H9 (cell line): ENCODE measurements around the gene ABHD3. TPM values are rescaled to one million over a fixed set of nuclear protein-coding genes. Genes with fewer than 3 reads are reported as not detected.

Experiments
- DNase-seq: peaks from one replicate; pipeline ENCODE4 v3.0.0-alpha.2; 2017
- H2AFZ ChIP-seq: one replicate; pipeline ENCODE4 v1.6.1; 2013; ENCODE audit warnings: mild to moderate bottlenecking, low read length, control low read depth, moderate library complexity
- H2AK5ac ChIP-seq: 2 replicates; pipeline ENCODE4 v1.6.1; 2013; ENCODE audit warnings: low read length, control low read depth, mixed read lengths; ENCODE audit not compliant: insufficient read length
- H2BK120ac ChIP-seq: one replicate; pipeline ENCODE4 v1.6.1; 2013; ENCODE audit warnings: low read depth, mild to moderate bottlenecking, low read length, control low read depth, inconsistent platforms; ENCODE audit not compliant: poor library complexity, severe bottlenecking
- H2BK12ac ChIP-seq: 2 replicates; pipeline ENCODE4 v1.6.1; 2013; ENCODE audit warnings: low read length, control low read depth, mixed read lengths, low read depth; ENCODE audit not compliant: insufficient read length
- H2BK15ac ChIP-seq: 2 replicates; pipeline ENCODE4 v1.6.1; 2013; ENCODE audit warnings: low read depth, low read length, control low read depth
- H2BK20ac ChIP-seq: one replicate; pipeline ENCODE4 v1.6.1; 2013; ENCODE audit warnings: low read depth, mild to moderate bottlenecking, low read length, control low read depth, inconsistent platforms; ENCODE audit not compliant: poor library complexity, severe bottlenecking
- H2BK5ac ChIP-seq: 2 replicates; pipeline ENCODE4 v1.6.1; 2013; ENCODE audit warnings: low read length, control low read depth, mixed read lengths; ENCODE audit not compliant: insufficient read length
- H3K14ac ChIP-seq: 2 replicates; pipeline ENCODE4 v1.6.1; 2013; ENCODE audit warnings: low read length, control low read depth; ENCODE audit not compliant: insufficient read depth
- H3K18ac ChIP-seq: 2 replicates; pipeline ENCODE4 v1.6.1; 2013; ENCODE audit warnings: low read depth, mild to moderate bottlenecking, mixed read lengths, low read length, control low read depth; ENCODE audit not compliant: insufficient read length
- H3K23ac ChIP-seq: 2 replicates; pipeline ENCODE4 v1.6.1; 2013; ENCODE audit warnings: low read length, control low read depth, mixed read lengths, low read depth; ENCODE audit not compliant: insufficient read length
- H3K23me2 ChIP-seq: 2 replicates; pipeline ENCODE4 v1.6.1; 2013; ENCODE audit warnings: low read depth, mild to moderate bottlenecking, mixed read lengths, low read length, control low read depth; ENCODE audit not compliant: insufficient read length, poor library complexity, severe bottlenecking
- H3K27ac ChIP-seq: 2 replicates; pipeline ENCODE4 v1.5.1; 2013; ENCODE audit warnings: low read length, control low read depth, mixed read lengths, low read depth; ENCODE audit not compliant: insufficient read length
- H3K27me3 ChIP-seq: 2 replicates; pipeline ENCODE4 v1.6.1; 2013; ENCODE audit warnings: low read length, control low read depth, inconsistent platforms; ENCODE audit not compliant: insufficient read depth
- H3K4ac ChIP-seq: 2 replicates; pipeline ENCODE4 v1.6.1; 2013; ENCODE audit warnings: low read depth, mild to moderate bottlenecking, control low read depth, inconsistent platforms, low read length, moderate library complexity
- H3K4me1 ChIP-seq: 2 replicates; pipeline ENCODE4 v1.6.1; 2013; ENCODE audit warnings: low read length, control low read depth, inconsistent platforms; ENCODE audit not compliant: insufficient read depth
- H3K4me2 ChIP-seq: 2 replicates; pipeline ENCODE4 v1.6.1; 2013; ENCODE audit warnings: low read length, control low read depth, mixed read lengths; ENCODE audit not compliant: insufficient read length, insufficient read depth
- H3K56ac ChIP-seq: 2 replicates; pipeline ENCODE4 v1.6.1; 2013; ENCODE audit warnings: low read depth, mild to moderate bottlenecking, mixed read lengths, low read length, control low read depth; ENCODE audit not compliant: insufficient read length
- H3K79me1 ChIP-seq: 2 replicates; pipeline ENCODE4 v1.6.1; 2013; ENCODE audit warnings: low read depth, mild to moderate bottlenecking, moderate library complexity, low read length, control low read depth, inconsistent platforms; ENCODE audit not compliant: insufficient read depth, poor library complexity, severe bottlenecking
- H3K79me2 ChIP-seq: 2 replicates; pipeline ENCODE4 v1.6.1; 2013; ENCODE audit warnings: low read length, control low read depth, inconsistent platforms; ENCODE audit not compliant: insufficient read depth
- H3K9ac ChIP-seq: 2 replicates; pipeline ENCODE4 v1.6.1; 2013; ENCODE audit warnings: low read length, control low read depth, mixed read lengths; ENCODE audit not compliant: insufficient read length; ENCODE audit errors: extremely low read depth
- H3K9me3 ChIP-seq: one replicate; pipeline ENCODE4 v1.6.1; 2013; ENCODE audit warnings: low read depth, low read length, inconsistent platforms; ENCODE audit not compliant: control insufficient read depth
- H3T11ph ChIP-seq: one replicate; pipeline ENCODE4 v1.6.1; 2013; ENCODE audit warnings: mild to moderate bottlenecking, low read length, control low read depth, inconsistent platforms
- H4K20me1 ChIP-seq: one replicate; pipeline ENCODE4 v1.6.1; 2013; ENCODE audit not compliant: control insufficient read depth, insufficient read length, insufficient read depth
- H4K5ac ChIP-seq: 2 replicates; pipeline ENCODE4 v1.6.1; 2013; ENCODE audit warnings: low read depth, mild to moderate bottlenecking, mixed read lengths, low read length, control low read depth; ENCODE audit not compliant: insufficient read length
- H4K8ac ChIP-seq: replicated peaks from 2 replicates; pipeline ENCODE4 v1.6.1; 2013; ENCODE audit warnings: low read length, control low read depth, mixed read lengths, low read depth; ENCODE audit not compliant: insufficient read length
- H4K91ac ChIP-seq: 2 replicates; pipeline ENCODE4 v1.6.1; 2013; ENCODE audit warnings: low read depth, mild to moderate bottlenecking, moderate library complexity, mixed read lengths, low read length, control low read depth; ENCODE audit not compliant: insufficient read length
- H3K27ac Mint-ChIP-seq, 3 experiments: 2 replicates in 2 of 3; 3 replicates in 1 of 3; pipeline ENCODE4 v1.8.0; 2020 to 2021; ENCODE audit warnings: mixed read lengths in 3 of 3, mild to moderate bottlenecking in 1 of 3, moderate library complexity in 1 of 3
- H3K27me3 Mint-ChIP-seq: 2 replicates; pipeline ENCODE4 v1.8.0; 2021; ENCODE audit warnings: low read depth, mild to moderate bottlenecking, moderate library complexity, mixed read lengths
- H3K36me3 Mint-ChIP-seq, 3 experiments: 2 replicates in 2 of 3; 3 replicates in 1 of 3; pipeline ENCODE4 v1.8.0; 2020 to 2021; ENCODE audit warnings: low read depth in 3 of 3, mixed read lengths in 3 of 3; ENCODE audit not compliant: insufficient read depth in 1 of 3
- H3K4me1 Mint-ChIP-seq, 2 experiments: 2 replicates each; pipeline ENCODE4 v1.8.0; 2020; ENCODE audit warnings: mixed read lengths in 2 of 2
- H3K4me3 Mint-ChIP-seq, 2 experiments: 2 replicates in 1 of 2; 3 replicates in 1 of 2; pipeline ENCODE4 v1.8.0; 2020 to 2021; ENCODE audit warnings: mild to moderate bottlenecking in 2 of 2, mixed read lengths in 2 of 2, moderate library complexity in 1 of 2
- H3K9me3 Mint-ChIP-seq, 2 experiments: 2 replicates in 1 of 2; 3 replicates in 1 of 2; pipeline ENCODE4 v1.8.0; 2020; ENCODE audit warnings: mild to moderate bottlenecking in 2 of 2, mixed read lengths in 2 of 2, moderate library complexity in 1 of 2
- CTCF ChIP-seq: fragments of 200-600 bp; sonication (generic); conservative IDR thresholded peaks from 3 replicates; pipeline ENCODE4 v1.8.0; 2021; ENCODE audit warnings: antibody characterized with exemption, mild to moderate bottlenecking
- WGBS: extraction: QIAGEN DNeasy Blood & Tissue Kit; methylation state at CpG from one replicate; pipeline ENCODE4 v1.1.7; 2013; ENCODE audit warnings: missing lambda C conversion rate, low lambda C conversion rate, mixed read lengths; ENCODE audit not compliant: insufficient read length; ENCODE audit errors: extremely low coverage; 5-methylcytosine and 5-hydroxymethylcytosine counted together
- total RNA-seq: library from RNA; stranded (reverse); gene quantifications from 2 replicates; pipeline ENCODE4 v1.2.1, GENCODE V29; 2021

The ABHD3 gene
- total RNA-seq, 1 experiment from 2014 or later: 12.0 TPM

GRCh38 chr18:21700528-21701075, 4.0 kb downstream of the ABHD3 start:
- Histone ChIP-seq H3K9me3 (no peaks in the 10 kb centered on the region), H3K4me1 (no peaks in the 10 kb centered on the region), H3K79me2 (no peaks in the 10 kb centered on the region), H3K4me2 (no peak overlapping the region), H3K27ac (no peak overlapping the region), H4K8ac (no peak overlapping the region), H3K27me3 (no peaks in the 10 kb centered on the region), H4K5ac (no peak overlapping the region), H2BK120ac (no peak overlapping the region), H4K20me1 (no peaks in the 10 kb centered on the region), H2BK12ac (no peak overlapping the region), H2AFZ (no peak overlapping the region), H3K23ac (no peak overlapping the region), H3K18ac (no peak overlapping the region), H2AK5ac (no peak overlapping the region), H4K91ac (no peak overlapping the region), H3K23me2 (peaks cover 6% of the 10 kb centered on the region), H3K4ac (no peak overlapping the region), H2BK20ac (no peak overlapping the region), H2BK5ac (no peak overlapping the region), H3K56ac (no peak overlapping the region), H3T11ph (no peak overlapping the region), H2BK15ac (no peak overlapping the region), H3K14ac (no peak overlapping the region), H3K79me1 (no peaks in the 10 kb centered on the region), H3K9ac (no peak overlapping the region)
- no CpG with 5 or more reads among the region's 6 CpGs for WGBS
- TF ChIP-seq CTCF: no peak
- Mint-ChIP-seq H3K27ac (no peak overlapping the region), H3K4me1 (peaks cover 11 to 21% of the 10 kb centered on the region in 2 experiments), H3K36me3 (peaks cover 6 to 32% (median 29%) of the 10 kb centered on the region in 3 experiments; a peak in 6 of 7 replicates), H3K9me3 (peaks cover 5 to 7% of the 10 kb centered on the region in 2 experiments; a peak in 4 of 5 replicates), H3K27me3 (peaks cover 5% of the 10 kb centered on the region), H3K4me3 (no peak overlapping the region)
- no peak for DNase-seq
